ENCODE data around the gene CAMTA1.

- TF ChIP-seq CTCF (conservative IDR thresholded peaks at IDR 0.05; ENCODE audit: low read depth, low read length) (no peak), EZH2 (IDR thresholded peaks at IDR 0.05; ENCODE audit: borderline replicate concordance, low read depth, low read length, poor library complexity, severe bottlenecking) (no peak)
Measured at GRCh38 chr1:7437608-7438395, 652.5 kb downstream of the CAMTA1 start.

All from A673 (cell line).